ENCODE measurements around the gene EDA. TPM values are rescaled to one million over a fixed set of nuclear protein-coding genes. Genes with fewer than 3 reads are reported as not detected.
A peak's percentile ranks its signal among the peaks of the same experiment; 100 is the strongest.

Gene EDA
- total RNA-seq, 4 donors from 2014 or later: 2.8 to 11.7 (median 7.1) TPM

GRCh38 chrX:69987691-69988090, 371.8 kb downstream of the EDA start:
- peaks cover 0 to 10% (median 0%) of the 10 kb centered on the region in 3 donors for H3K4me1 ChIP-seq
- H3K4me3 ChIP-seq: no peak overlapping the region
- H3K27ac ChIP-seq: peak overlapping the region in 3 of 4 donors; percentile 12 to 45 (median 17)
- no peaks in the 10 kb centered on the region for H3K36me3 ChIP-seq
- no peaks in the 10 kb centered on the region for H3K27me3 ChIP-seq
- no peak for TF ChIP-seq POLR2A (IDR thresholded peaks at IDR 0.05)
- no peak for TF ChIP-seq EP300 (IDR thresholded peaks at IDR 0.05)
- no peak for TF ChIP-seq POLR2AphosphoS5 (IDR thresholded peaks at IDR 0.05)
- TF ChIP-seq CTCF (IDR thresholded peaks at IDR 0.05): no peak
- 50% methylated on average over 2 of the region's 2 CpGs for WGBS, 2 donors (ENCODE audit: low coverage in 1 of 2)
- no peaks in the 10 kb centered on the region for H3K9me3 ChIP-seq
- no peak for ATAC-seq

- no CpG with 5 or more reads among the region's 3 CpGs for WGBS, 2 donors (ENCODE audit: low coverage in 1 of 2)
- no peak for ATAC-seq
These were observed 373.1 kb downstream of the EDA start for GRCh38 chrX:69988955-69989394.

GRCh38 chrX:69991685-69992084, 375.8 kb downstream of the EDA start:
- ATAC-seq: no peak
- Histone ChIP-seq H3K27ac (peak overlapping the region in 2 of 4 donors; percentile 29 to 53), H3K27me3 (no peaks in the 10 kb centered on the region), H3K9me3 (no peaks in the 10 kb centered on the region), H3K4me3 (no peak overlapping the region), H3K4me1 (peaks cover 0 to 27% (median 0%) of the 10 kb centered on the region in 3 donors), H3K36me3 (no peaks in the 10 kb centered on the region)
- WGBS, 2 donors (ENCODE audit: low coverage in 1 of 2): 50% methylated on average over 1 of the region's 3 CpGs; no CpG with 5 or more reads in 1 of the 2 donors
- TF ChIP-seq CTCF (IDR thresholded peaks at IDR 0.05) (no peak), POLR2A (IDR thresholded peaks at IDR 0.05) (no peak), EP300 (IDR thresholded peaks at IDR 0.05) (no peak), POLR2AphosphoS5 (IDR thresholded peaks at IDR 0.05) (no peak)

More at GRCh38 chrX:69988955-69989394, 373.1 kb downstream of the EDA start:
- no peaks in the 10 kb centered on the region for H3K27me3 ChIP-seq
- no peak overlapping the region for H3K4me3 ChIP-seq
- peaks cover 0 to 14% (median 0%) of the 10 kb centered on the region in 3 donors for H3K4me1 ChIP-seq
- H3K27ac ChIP-seq: peak overlapping the region in 1 of 4 donors; percentile 42
- no peaks in the 10 kb centered on the region for H3K36me3 ChIP-seq
- H3K9me3 ChIP-seq: no peaks in the 10 kb centered on the region
- TF ChIP-seq EP300 (IDR thresholded peaks at IDR 0.05): no peak
- no peak for TF ChIP-seq POLR2AphosphoS5 (IDR thresholded peaks at IDR 0.05)
- no peak for TF ChIP-seq POLR2A (IDR thresholded peaks at IDR 0.05)
- no peak for TF ChIP-seq CTCF (IDR thresholded peaks at IDR 0.05)

- H3K27me3 ChIP-seq: no peaks in the 10 kb centered on the region
- ATAC-seq: no peak
- H3K27ac ChIP-seq: peak overlapping the region in 2 of 4 donors; percentile 41 to 54
- no peak overlapping the region for H3K4me3 ChIP-seq
- TF ChIP-seq CTCF (IDR thresholded peaks at IDR 0.05) (no peak), EP300 (IDR thresholded peaks at IDR 0.05) (no peak), POLR2AphosphoS5 (IDR thresholded peaks at IDR 0.05) (no peak), POLR2A (IDR thresholded peaks at IDR 0.05) (no peak)
- H3K9me3 ChIP-seq: no peaks in the 10 kb centered on the region
- no peaks in the 10 kb centered on the region for H3K36me3 ChIP-seq
- H3K4me1 ChIP-seq: peaks cover 0 to 27% (median 0%) of the 10 kb centered on the region in 3 donors
These were observed 377.6 kb downstream of the EDA start for GRCh38 chrX:69993494-69993893.

GRCh38 chrX:69995362-69996112, 379.6 kb downstream of the EDA start:
- 50% methylated on average over 2 of the region's 2 CpGs; no CpG with 5 or more reads in 1 of the 2 donors for WGBS, 2 donors (ENCODE audit: low coverage in 1 of 2)
- Histone ChIP-seq H3K27me3 (no peaks in the 10 kb centered on the region), H3K36me3 (no peaks in the 10 kb centered on the region), H3K9me3 (no peaks in the 10 kb centered on the region), H3K4me3 (no peak overlapping the region), H3K4me1 (peaks cover 0 to 27% (median 0%) of the 10 kb centered on the region in 3 donors), H3K27ac (peak overlapping the region; percentile 23 to 54 (median 42))
- no peak for TF ChIP-seq EP300 (IDR thresholded peaks at IDR 0.05)
- no peak for TF ChIP-seq POLR2A (IDR thresholded peaks at IDR 0.05)
- TF ChIP-seq CTCF (IDR thresholded peaks at IDR 0.05): no peak
- no peak for TF ChIP-seq POLR2AphosphoS5 (IDR thresholded peaks at IDR 0.05)
- ATAC-seq: no peak
